Vagina (tissue), 2 donors: Measurements from ENCODE around the gene SLC25A21.

ENCODE experiments used
- CTCF ChIP-seq, 3 experiments: fragments of 450-650 bp in 2 of 3; fragments of 200-600 bp in 1 of 3; sonication (generic) in 1 of 3; IDR thresholded peaks; one replicate each; pipeline ENCODE4 v1.5.1; 2017 to 2019; ENCODE audit warnings: antibody characterized with exemption in 3 of 3, mild to moderate bottlenecking in 2 of 3, moderate library complexity in 2 of 3
- POLR2A ChIP-seq, 2 donors: fragments of 450-650 bp; IDR thresholded peaks; one replicate each; pipeline ENCODE4 v1.6.1; 2017; ENCODE audit warnings: antibody characterized with exemption in 2 of 2, mild to moderate bottlenecking in 2 of 2, moderate library complexity in 2 of 2

GRCh38 chr14:37057776-37058175 lies 114.6 kb downstream of the SLC25A21 start:
- TF ChIP-seq POLR2A (IDR thresholded peaks at IDR 0.05) = no peak
- no peak for TF ChIP-seq CTCF (IDR thresholded peaks at IDR 0.05)
